ENCODE results near the gene IL10RB.

DNA sequence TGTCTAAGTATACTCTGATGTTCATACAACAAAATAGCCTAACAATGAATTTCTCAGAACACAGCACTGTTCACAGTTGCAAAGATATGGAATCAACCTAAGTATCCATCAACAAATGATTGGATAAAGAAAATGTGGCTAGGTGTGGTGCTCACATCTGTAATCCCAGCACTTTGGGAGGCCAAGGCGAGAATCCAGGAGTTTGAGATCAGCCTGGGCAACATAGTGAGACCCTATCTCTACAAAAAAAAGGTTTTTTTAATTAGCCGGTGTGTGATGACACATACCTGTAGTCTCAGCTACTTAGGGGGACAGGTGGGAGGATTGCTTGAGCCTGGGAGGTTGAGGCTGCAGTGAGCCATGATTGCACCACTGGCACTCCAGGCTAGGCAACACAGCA lies 25.8 kb upstream of the IL10RB start:
- TF ChIP-seq, protein P1, sequence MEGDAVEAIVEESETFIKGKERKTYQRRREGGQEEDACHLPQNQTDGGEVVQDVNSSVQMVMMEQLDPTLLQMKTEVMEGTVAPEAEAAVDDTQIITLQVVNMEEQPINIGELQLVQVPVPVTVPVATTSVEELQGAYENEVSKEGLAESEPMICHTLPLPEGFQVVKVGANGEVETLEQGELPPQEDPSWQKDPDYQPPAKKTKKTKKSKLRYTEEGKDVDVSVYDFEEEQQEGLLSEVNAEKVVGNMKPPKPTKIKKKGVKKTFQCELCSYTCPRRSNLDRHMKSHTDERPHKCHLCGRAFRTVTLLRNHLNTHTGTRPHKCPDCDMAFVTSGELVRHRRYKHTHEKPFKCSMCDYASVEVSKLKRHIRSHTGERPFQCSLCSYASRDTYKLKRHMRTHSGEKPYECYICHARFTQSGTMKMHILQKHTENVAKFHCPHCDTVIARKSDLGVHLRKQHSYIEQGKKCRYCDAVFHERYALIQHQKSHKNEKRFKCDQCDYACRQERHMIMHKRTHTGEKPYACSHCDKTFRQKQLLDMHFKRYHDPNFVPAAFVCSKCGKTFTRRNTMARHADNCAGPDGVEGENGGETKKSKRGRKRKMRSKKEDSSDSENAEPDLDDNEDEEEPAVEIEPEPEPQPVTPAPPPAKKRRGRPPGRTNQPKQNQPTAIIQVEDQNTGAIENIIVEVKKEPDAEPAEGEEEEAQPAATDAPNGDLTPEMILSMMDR (IDR thresholded peaks at IDR 0.05): no peak
- TF ChIP-seq POLR2A (IDR thresholded peaks at IDR 0.05): no peak

Measured in uterus (tissue), 2 donors.